ENCODE data around the gene WSB1. TPM values are rescaled to one million over a fixed set of nuclear protein-coding genes. Genes with fewer than 3 reads are reported as not detected.

Gene WSB1
- total RNA-seq, 2 experiments from 2014 or later = 84.6 to 87.8 TPM

- ChIA-PET POLR2A (interaction anchor here (1.6 kb wide), 1 partner anchor 33 kb away, joined by 7 read pairs; no protein-coding TSS in a partner anchor), CTCF (interaction anchor here (0.6 to 0.7 kb wide), 3 partner anchors 25 to 90 kb away, joined by 3 to 5 read pairs (median 3); no protein-coding TSS in a partner anchor)
Measured at GRCh38 chr17:27327871-27328270, 34.0 kb downstream of the WSB1 start.

GRCh38 chr17:27328686-27329085, 34.8 kb downstream of the WSB1 start:
- ChIA-PET POLR2A (interaction anchor here (0.5 kb wide), 1 partner anchor 31 kb away, joined by 4 read pairs; no protein-coding TSS in a partner anchor), CTCF (interaction anchor here (0.7 kb wide), 1 partner anchor 90 kb away, joined by 3 read pairs; no protein-coding TSS in a partner anchor)

DNA sequence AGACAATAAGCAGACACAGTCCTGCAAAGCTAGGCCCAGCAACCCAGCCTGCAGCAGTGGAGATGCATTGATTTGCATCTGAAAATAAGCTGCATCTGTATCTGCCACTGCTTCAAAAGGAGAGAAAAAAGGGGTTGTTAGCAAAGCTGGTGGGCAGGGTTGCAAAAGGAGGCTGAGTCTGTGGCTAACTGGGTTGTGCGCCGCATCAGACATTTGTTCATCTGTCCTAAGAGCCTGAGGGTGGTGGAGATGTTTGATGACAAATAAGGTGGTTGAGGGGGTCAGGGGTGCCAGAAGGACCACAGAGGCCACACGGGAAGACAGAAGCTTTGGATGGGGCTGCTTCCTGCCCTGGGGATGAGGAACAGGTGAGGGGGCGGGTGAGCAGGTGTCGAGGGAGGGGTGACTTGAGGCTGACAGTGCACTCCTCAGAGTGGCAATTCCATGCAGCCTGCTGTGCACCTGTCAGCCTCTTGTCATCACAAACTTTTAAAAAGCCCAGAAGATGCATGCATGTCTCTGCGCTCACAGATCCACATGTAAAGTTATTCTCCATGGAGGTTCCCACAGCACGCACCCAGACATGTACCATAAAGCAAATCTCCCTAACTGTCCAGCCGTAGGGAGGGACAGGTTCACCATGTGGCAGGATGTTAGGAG, 35.4 kb downstream of the WSB1 start:
- CTCF ChIA-PET = no interaction called here
- POLR2A ChIA-PET = interaction anchor here (0.5 kb wide), 1 partner anchor 31 kb away, joined by 4 read pairs; no protein-coding TSS in a partner anchor

- CTCF ChIA-PET = interaction anchor here (0.7 to 1.6 kb wide), 4 partner anchors 22 to 96 kb away, joined by 3 to 5 read pairs (median 4); no protein-coding TSS in a partner anchor
- POLR2A ChIA-PET = no interaction called here
Measured at GRCh38 chr17:27332047-27332393, 38.1 kb downstream of the WSB1 start.

DNA sequence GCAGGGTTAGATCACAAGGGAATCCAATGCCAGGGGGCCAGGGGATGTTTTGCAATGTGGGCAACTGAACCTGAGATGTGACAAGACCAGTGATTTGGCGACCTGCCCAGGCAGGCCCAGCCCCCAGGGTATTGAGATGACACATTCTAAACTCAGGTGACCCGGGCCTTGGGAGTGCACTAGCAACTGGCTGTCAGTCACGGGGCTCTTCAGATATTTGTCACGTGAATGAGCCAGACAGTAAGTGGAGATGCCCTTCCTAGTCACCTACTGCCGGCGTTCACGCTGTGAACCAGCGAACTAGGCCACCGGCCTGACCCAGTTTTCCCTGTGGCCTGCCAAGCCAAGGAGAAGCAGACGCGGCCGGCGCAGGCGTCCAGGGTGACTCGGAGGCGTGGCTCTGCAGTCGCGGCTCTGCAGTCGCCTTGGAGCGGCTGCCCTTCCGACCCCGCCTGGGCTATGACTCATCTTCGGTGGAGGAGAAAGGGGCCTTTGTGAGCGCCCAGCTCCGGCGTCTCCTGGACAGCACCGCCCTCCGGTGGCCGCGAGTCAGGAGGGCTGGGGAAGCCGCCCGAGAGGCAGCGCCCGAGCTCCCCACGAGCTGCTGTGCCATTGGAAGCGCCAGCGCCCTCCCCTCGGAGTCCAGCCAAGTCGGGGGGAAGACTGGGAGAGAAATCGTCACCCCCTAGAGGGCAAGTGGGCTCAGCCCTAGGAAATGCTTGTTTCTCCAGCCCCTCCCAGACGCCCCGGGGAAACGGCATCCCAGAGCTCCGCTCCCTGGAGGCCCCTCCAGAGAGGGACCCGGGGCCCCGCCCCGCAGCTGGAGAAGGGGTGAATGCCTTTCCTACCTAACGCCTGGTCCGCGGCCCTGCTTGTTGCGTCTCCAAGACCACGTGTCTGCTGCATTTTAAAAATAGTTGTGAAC, 38.8 kb downstream of the WSB1 start:
- ChIA-PET POLR2A (interaction anchor here (0.6 to 1.6 kb wide), 2 partner anchors 38 to 868 kb away, joined by 6 to 15 read pairs; partner anchors contain the start of gene WSB1), CTCF (interaction anchor here (0.6 to 2.0 kb wide), 23 partner anchors 11 to 277 kb away, joined by 3 to 49 read pairs (median 3); no protein-coding TSS in a partner anchor)

DNA sequence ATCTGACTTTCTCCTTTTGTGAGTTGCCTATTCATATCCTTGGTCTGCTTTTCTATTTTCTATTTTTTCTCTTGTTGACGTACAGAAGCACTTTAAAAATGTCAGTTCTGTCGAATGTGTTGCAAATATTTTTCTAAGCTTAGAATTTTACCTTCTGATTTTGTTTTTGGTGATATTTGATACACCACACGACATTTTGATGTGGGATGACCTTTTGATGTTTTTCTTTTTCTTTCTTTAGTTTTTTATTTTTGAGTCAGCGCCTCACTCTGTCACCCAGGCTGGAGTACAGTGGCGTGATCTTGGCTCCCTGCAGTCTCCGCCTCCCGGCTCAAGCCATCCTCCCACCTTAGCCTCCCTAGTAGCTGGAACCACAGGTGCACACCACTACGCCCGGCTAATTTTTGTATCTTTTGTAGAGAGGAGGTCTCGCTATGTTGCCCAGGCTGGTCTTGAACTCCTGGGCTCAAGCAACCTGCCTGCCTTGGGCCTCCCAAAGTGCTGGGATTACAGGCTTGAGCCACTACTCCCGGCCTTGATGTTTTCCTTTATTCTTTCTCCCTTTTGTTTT, 39.6 kb downstream of the WSB1 start:
- CTCF ChIA-PET = interaction anchor here (0.6 to 2.0 kb wide), 21 partner anchors 10 to 276 kb away, joined by 3 to 49 read pairs (median 3); no protein-coding TSS in a partner anchor

GRCh38 chr17:27336184-27336583, 42.3 kb downstream of the WSB1 start:
- ChIA-PET CTCF (interaction anchor here (1.2 to 1.6 kb wide), 2 partner anchors 18 to 99 kb away, joined by 3 to 6 read pairs; no protein-coding TSS in a partner anchor), POLR2A (interaction anchor here (0.8 kb wide), 1 partner anchor 72 kb away, joined by 9 read pairs; no protein-coding TSS in a partner anchor)

More for the DNA sequence above, 39.6 kb downstream of the WSB1 start:
- POLR2A ChIA-PET = interaction anchor here (0.6 to 1.6 kb wide), 2 partner anchors 39 to 867 kb away, joined by 6 to 15 read pairs; partner anchors contain the start of gene WSB1

- POLR2A ChIA-PET = no interaction called here
- CTCF ChIA-PET = no interaction called here
Measured at GRCh38 chr17:27338536-27338985, 44.6 kb downstream of the WSB1 start.

- CTCF ChIA-PET = no interaction called here
- POLR2A ChIA-PET = no interaction called here
Measured at GRCh38 chr17:27339198-27339835, 45.4 kb downstream of the WSB1 start.

- POLR2A ChIA-PET = no interaction called here
- CTCF ChIA-PET = no interaction called here
Measured at GRCh38 chr17:27339836-27340550, 46.1 kb downstream of the WSB1 start.

- ChIA-PET CTCF (no interaction called here), POLR2A (no interaction called here)
Measured at GRCh38 chr17:27340575-27340974, 46.7 kb downstream of the WSB1 start.

- POLR2A ChIA-PET = no interaction called here
- CTCF ChIA-PET = interaction anchor here (0.6 kb wide), 1 partner anchor 259 kb away, joined by 5 read pairs; no protein-coding TSS in a partner anchor
Measured at GRCh38 chr17:27341041-27341471, 47.1 kb downstream of the WSB1 start.

GRCh38 chr17:27342059-27342458, 48.1 kb downstream of the WSB1 start:
- POLR2A ChIA-PET = no interaction called here
- CTCF ChIA-PET = no interaction called here

- ChIA-PET POLR2A (no interaction called here), CTCF (interaction anchor here (1.0 to 2.1 kb wide), 2 partner anchors 10 to 107 kb away, joined by 3 to 10 read pairs; no protein-coding TSS in a partner anchor)
Measured at GRCh38 chr17:27343294-27343693, 49.4 kb downstream of the WSB1 start.

DNA sequence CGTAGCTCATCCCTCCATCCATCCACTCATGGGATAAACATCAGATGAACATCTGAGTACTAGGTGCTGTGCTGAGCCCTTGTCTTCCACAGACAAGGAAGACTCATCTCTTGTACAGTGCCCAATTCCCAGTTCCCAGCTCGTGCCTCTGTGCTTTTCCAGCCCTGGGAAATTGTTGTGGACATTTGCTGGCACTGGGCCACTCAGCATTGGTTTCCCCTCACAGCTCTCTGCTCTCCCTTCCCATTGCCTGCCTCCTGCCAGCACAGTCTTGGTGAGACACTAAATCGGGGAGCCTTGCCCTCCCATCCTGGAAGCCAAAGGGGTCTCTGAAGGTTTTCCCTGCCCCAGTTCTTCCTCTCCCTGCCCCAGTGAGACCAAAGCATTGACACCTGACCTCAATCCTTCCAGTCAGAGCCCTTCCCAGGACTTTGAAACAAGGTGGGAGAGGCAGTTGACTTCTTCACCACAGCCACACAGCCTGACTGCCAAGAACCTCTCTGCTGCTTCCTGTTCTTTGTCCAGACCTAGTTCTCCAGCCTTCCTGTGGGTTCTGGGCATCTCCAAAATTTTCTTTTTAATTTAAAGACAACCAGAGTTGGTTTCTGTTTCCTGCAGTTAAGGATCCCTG, 50.2 kb downstream of the WSB1 start:
- POLR2A ChIA-PET = no interaction called here
- CTCF ChIA-PET = interaction anchor here (1.0 to 2.1 kb wide), 3 partner anchors 11 to 107 kb away, joined by 3 to 10 read pairs (median 3); no protein-coding TSS in a partner anchor

- CTCF ChIA-PET = interaction anchor here (1.3 to 2.1 kb wide), 3 partner anchors 12 to 109 kb away, joined by 3 to 10 read pairs (median 6); no protein-coding TSS in a partner anchor
- POLR2A ChIA-PET = no interaction called here
Measured at GRCh38 chr17:27345141-27345904, 51.4 kb downstream of the WSB1 start.
